ENCODE results near the gene MAP3K14.

MAP3K14 gene

DNA sequence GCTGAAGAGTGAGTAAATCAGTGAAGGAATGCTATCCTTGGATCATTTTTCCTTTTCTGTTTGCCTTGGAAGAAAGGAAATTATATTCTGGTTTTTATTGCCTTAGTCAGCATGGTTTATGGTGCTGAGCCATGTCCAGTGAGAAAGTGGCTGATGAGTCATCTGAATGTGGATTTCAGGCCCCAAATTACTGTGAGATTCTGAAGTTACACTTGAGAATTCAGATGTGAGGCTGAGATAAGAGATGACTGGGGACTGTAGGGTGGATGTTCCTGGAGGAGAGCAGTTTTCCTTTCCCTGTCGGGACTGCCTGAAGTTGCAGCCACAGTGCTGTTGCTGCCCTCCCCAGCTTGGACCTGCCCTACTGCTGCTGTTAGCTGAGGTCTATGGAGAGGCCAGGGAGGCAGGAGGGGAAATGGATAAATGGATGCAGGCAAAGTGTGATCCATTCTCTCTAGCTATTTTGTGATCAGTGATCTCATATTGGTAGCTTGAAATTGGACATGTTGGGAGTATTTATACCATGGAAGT, 4.2 kb upstream of the MAP3K14 start:
- no peak for DNase-seq (ENCODE audit: insufficient read length, low spot score)
- TF ChIP-seq, protein P1, sequence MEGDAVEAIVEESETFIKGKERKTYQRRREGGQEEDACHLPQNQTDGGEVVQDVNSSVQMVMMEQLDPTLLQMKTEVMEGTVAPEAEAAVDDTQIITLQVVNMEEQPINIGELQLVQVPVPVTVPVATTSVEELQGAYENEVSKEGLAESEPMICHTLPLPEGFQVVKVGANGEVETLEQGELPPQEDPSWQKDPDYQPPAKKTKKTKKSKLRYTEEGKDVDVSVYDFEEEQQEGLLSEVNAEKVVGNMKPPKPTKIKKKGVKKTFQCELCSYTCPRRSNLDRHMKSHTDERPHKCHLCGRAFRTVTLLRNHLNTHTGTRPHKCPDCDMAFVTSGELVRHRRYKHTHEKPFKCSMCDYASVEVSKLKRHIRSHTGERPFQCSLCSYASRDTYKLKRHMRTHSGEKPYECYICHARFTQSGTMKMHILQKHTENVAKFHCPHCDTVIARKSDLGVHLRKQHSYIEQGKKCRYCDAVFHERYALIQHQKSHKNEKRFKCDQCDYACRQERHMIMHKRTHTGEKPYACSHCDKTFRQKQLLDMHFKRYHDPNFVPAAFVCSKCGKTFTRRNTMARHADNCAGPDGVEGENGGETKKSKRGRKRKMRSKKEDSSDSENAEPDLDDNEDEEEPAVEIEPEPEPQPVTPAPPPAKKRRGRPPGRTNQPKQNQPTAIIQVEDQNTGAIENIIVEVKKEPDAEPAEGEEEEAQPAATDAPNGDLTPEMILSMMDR (IDR thresholded peaks at IDR 0.05; ENCODE audit: insufficient read depth, missing control alignments) = no peak
- no peak for FAIRE-seq

DNA sequence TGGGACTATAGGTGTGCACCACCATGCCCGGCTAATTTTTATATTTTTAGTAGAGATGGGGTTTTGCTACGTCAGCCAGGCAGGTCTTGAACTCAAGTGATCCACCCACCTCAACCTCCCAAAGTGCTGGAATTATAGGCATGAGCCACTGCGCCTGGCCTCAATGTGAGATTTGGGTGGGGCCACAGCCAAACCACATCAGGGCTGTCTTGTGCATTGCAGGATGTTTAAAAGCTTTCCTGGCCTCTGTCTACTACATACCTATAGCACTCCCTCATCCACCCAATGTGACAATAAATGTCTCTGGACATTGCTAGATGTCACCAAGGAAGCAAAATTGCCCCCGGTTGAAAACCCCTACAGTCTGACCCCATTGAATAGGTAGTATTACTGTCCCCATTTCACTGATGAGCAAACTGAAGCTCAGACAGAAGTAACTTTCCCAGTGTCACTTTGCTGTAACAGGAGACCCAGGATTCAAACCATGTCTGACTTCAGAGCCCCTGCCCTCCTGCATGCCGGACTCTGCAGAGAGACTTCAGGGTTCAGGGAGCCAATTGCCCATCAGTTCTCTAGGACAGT, 3.6 kb upstream of the MAP3K14 start:
- no peak for DNase-seq (ENCODE audit: insufficient read length, low spot score)
- TF ChIP-seq, protein P1 (IDR thresholded peaks at IDR 0.05; ENCODE audit: insufficient read depth, missing control alignments) = no peak
- no peak for FAIRE-seq

DNA sequence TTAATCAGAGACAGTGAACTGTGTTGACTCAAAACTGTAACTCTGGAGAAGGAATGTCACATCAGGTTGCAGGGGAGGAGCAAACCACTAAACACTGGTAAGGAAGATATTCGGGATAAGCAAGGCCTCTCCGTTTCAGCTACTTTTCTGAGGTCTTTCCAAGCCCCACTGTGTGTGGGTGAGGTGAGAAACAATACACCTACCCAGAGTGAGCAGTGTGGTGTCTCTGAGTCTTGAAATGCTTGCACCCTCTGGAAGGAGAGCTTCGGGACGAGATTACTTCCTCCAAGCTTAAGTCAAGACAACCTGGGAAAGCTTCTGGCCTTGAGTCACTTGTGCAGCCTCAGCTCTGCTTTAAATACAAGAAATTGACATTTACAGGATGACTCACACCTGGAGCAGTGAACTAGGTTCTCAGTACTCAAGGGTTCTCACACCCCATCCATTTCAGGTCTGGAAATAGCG, 2.5 kb upstream of the MAP3K14 start:
- DNase-seq (ENCODE audit: insufficient read length, low spot score) (no peak), FAIRE-seq (no peak)
- TF ChIP-seq, protein P1 (IDR thresholded peaks at IDR 0.05; ENCODE audit: insufficient read depth, missing control alignments) = no peak

DNA sequence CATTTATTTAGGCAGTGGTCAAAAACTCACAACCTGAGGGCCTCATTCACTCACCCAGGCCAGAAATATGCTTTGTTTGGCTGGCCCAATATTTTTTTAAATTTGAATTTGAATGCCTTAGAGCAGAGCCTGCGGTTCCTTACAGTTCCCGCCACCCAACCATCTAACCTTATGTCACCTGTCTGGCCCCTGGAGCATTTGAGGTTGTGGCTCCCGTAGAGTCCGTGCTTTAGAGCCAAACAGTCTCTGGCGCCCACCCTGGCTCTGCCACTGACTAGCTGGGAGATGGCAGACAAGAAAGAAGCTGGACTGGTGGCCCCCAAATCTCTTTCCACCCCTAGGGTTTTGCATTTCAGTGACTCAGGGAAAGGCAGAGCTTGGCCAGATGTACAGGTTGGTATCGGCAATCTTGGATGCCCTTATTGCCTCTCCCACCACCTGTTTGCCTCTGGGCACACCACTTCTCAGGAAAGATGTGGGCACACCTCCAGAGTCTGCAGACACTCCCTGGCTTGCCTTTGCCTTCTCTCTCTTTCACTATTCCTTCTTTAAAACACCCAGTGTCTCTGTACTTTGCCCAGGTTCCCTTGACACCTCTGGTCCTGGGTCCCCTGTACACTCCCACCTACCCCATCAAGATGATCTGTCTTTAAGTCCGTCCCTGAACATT, 1.9 kb upstream of the MAP3K14 start:
- DNase-seq (ENCODE audit: insufficient read length, low spot score) = no peak
- no peak for FAIRE-seq
- TF ChIP-seq, protein P1 (IDR thresholded peaks at IDR 0.05; ENCODE audit: insufficient read depth, missing control alignments) = no peak

DNA sequence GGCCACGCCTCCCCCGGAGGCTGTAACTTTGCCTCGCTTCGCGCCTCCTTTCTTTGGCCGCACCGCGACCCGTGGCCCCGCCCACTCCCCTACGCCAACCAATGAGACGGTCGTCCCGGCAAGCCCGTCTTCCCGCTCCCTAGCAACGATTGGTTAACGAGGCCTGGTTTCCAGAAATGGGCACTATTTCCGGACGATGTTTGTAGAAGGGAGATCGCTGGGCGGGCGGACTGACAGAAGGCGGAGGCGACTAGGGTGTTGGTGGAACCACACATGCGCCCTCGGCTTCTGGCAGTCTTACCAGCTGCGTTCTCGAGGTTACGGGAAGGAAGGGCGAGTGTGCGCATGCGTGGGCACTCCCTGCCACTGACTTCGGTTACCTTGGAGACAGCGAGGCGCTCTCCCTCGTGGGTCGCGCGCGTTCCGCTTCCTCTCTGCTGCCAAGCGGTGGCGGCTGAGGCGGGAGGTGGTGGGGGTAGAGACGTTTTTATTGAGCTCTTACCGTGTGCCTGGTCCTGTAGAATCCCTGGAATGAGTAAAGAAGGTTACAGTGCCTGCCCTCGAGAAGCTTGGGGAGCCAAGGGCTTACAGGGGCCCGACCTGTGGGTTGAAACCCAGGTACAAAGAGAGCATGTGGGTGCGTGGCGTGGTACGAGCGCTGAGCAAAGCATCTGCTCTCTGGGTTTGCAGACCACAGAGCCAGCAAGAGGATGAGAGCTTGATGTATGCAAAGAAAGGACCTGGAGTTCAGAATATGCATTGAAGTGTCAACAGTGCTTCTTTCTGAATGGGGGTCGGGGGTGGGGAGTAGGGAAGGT, 500 bp upstream of the MAP3K14 start:
- no peak for FAIRE-seq

DNA sequence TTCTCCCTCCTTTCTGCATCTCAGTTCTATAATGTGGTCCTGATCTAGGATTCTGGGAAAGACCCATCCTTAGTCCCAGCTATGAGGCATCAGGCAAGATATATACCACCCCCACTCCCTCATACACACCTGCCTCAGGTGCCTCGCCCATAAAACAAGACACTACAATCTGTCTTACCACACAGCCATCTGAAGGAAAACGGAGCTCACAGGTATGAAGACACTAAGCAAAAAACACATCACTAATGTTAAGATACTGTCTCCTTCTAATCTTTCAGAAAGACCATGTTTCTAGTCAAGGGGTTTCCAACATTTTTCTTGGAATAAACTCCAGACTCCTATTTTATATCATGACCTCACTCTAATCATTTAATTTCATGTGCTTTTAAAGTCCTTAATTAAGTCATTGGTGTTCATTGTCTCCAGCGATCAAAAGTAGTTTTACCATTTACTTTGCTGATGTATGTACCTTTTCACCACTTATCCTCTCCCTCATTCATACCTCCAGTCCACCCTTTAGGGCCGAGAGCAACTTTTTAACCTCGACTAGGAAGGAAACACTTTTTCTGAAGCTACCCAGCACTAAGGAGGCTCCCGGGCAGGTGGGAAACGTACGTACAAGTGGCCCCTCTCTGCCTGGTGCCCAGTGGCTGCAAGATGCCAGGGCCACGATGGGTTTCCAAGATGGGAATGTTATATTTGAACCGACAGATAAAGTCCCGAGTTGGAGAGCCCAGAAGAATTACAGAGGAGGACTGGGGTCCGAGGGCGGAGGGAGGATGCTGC, 979 bp downstream of the MAP3K14 start:
- FAIRE-seq (no peak), DNase-seq (ENCODE audit: insufficient read length, low spot score) (no peak)
- TF ChIP-seq, protein P1 (IDR thresholded peaks at IDR 0.05; ENCODE audit: insufficient read depth, missing control alignments) = no peak

More for the DNA sequence above, 500 bp upstream of the MAP3K14 start:
- peak; percentile 96 for DNase-seq (ENCODE audit: insufficient read length, low spot score)
- TF ChIP-seq, protein P1 (IDR thresholded peaks at IDR 0.05; ENCODE audit: insufficient read depth, missing control alignments) = no peak

Data from D721Med (cell line).